Muscle layer of colon (tissue), 2 donors: ENCODE results near the gene NTMT2.

Experiments
- H3K27ac ChIP-seq: one replicate; pipeline ENCODE4 v1.7.0; 2013; ENCODE audit warnings: low read depth, mild to moderate bottlenecking, low read length, moderate library complexity
- H3K27me3 ChIP-seq, 2 donors: one replicate each; pipeline ENCODE4 v1.7.0; 2013; ENCODE audit warnings: low read length in 2 of 2, mild to moderate bottlenecking in 2 of 2; ENCODE audit not compliant: insufficient read depth in 2 of 2, control insufficient read depth in 1 of 2
- H3K36me3 ChIP-seq: one replicate; pipeline ENCODE4 v1.7.0; 2013; ENCODE audit warnings: mild to moderate bottlenecking, low read length; ENCODE audit not compliant: insufficient read depth
- H3K4me1 ChIP-seq: one replicate; pipeline ENCODE4 v1.7.0; 2013; ENCODE audit warnings: mild to moderate bottlenecking, low read length; ENCODE audit not compliant: insufficient read depth
- H3K4me3 ChIP-seq, 2 donors: one replicate each; pipeline ENCODE4 v1.7.0; 2013; ENCODE audit warnings: low read length in 2 of 2, low read depth in 1 of 2, mild to moderate bottlenecking in 1 of 2, moderate library complexity in 1 of 2
- H3K9ac ChIP-seq: one replicate; pipeline ENCODE4 v1.7.0; 2013; ENCODE audit warnings: low read length
- H3K9me3 ChIP-seq: one replicate; pipeline ENCODE4 v1.7.0; 2013; ENCODE audit warnings: mild to moderate bottlenecking, low read length
- donor health status: abdominal sarcoma.
- donor health status: Adenocarcinoma of cecum.

Gene NTMT2

GRCh38 chr1:170194451-170194850, 48.7 kb downstream of the NTMT2 start:
- Histone ChIP-seq H3K9me3 (no peaks in the 10 kb centered on the region), H3K9ac (no peak overlapping the region), H3K27ac (no peak overlapping the region), H3K36me3 (no peaks in the 10 kb centered on the region), H3K4me1 (no peaks in the 10 kb centered on the region), H3K27me3 (no peaks in the 10 kb centered on the region), H3K4me3 (no peak overlapping the region)

GRCh38 chr1:170196490-170197236, 50.9 kb downstream of the NTMT2 start:
- H3K4me3 ChIP-seq = no peak overlapping the region
- no peaks in the 10 kb centered on the region for H3K27me3 ChIP-seq
- H3K27ac ChIP-seq = no peak overlapping the region
- no peaks in the 10 kb centered on the region for H3K9me3 ChIP-seq
- H3K9ac ChIP-seq = no peak overlapping the region
- H3K36me3 ChIP-seq = no peaks in the 10 kb centered on the region
- no peaks in the 10 kb centered on the region for H3K4me1 ChIP-seq

GRCh38 chr1:170198090-170198489, 52.3 kb downstream of the NTMT2 start:
- no peak overlapping the region for H3K27ac ChIP-seq
- H3K4me1 ChIP-seq = no peaks in the 10 kb centered on the region
- no peak overlapping the region for H3K9ac ChIP-seq
- H3K27me3 ChIP-seq = no peaks in the 10 kb centered on the region
- H3K36me3 ChIP-seq = no peaks in the 10 kb centered on the region
- H3K4me3 ChIP-seq = no peak overlapping the region
- H3K9me3 ChIP-seq = no peaks in the 10 kb centered on the region

GRCh38 chr1:170198584-170198983, 52.8 kb downstream of the NTMT2 start:
- Histone ChIP-seq H3K4me1 (no peaks in the 10 kb centered on the region), H3K4me3 (no peak overlapping the region), H3K27me3 (no peaks in the 10 kb centered on the region), H3K36me3 (no peaks in the 10 kb centered on the region), H3K9ac (no peak overlapping the region), H3K27ac (no peak overlapping the region), H3K9me3 (no peaks in the 10 kb centered on the region)

- Histone ChIP-seq H3K9ac (no peak overlapping the region), H3K27ac (no peak overlapping the region), H3K9me3 (no peaks in the 10 kb centered on the region)
Measured at GRCh38 chr1:170200161-170200560, 54.4 kb downstream of the NTMT2 start.

GRCh38 chr1:170200621-170201397, 55.0 kb downstream of the NTMT2 start:
- Histone ChIP-seq H3K27me3 (no peaks in the 10 kb centered on the region), H3K9me3 (no peaks in the 10 kb centered on the region), H3K4me3 (no peak overlapping the region), H3K9ac (no peak overlapping the region), H3K4me1 (no peaks in the 10 kb centered on the region), H3K27ac (no peak overlapping the region), H3K36me3 (no peaks in the 10 kb centered on the region)

More at GRCh38 chr1:170200161-170200560, 54.4 kb downstream of the NTMT2 start:
- no peaks in the 10 kb centered on the region for H3K4me1 ChIP-seq
- H3K4me3 ChIP-seq = no peak overlapping the region
- H3K27me3 ChIP-seq = no peaks in the 10 kb centered on the region
- no peaks in the 10 kb centered on the region for H3K36me3 ChIP-seq

GRCh38 chr1:170203693-170204092, 57.9 kb downstream of the NTMT2 start:
- H3K9me3 ChIP-seq = no peaks in the 10 kb centered on the region
- H3K4me3 ChIP-seq = no peak overlapping the region
- no peak overlapping the region for H3K9ac ChIP-seq
- H3K27ac ChIP-seq = no peak overlapping the region
- no peaks in the 10 kb centered on the region for H3K27me3 ChIP-seq
- no peaks in the 10 kb centered on the region for H3K4me1 ChIP-seq
- H3K36me3 ChIP-seq = no peaks in the 10 kb centered on the region

- no peaks in the 10 kb centered on the region for H3K4me1 ChIP-seq
- no peaks in the 10 kb centered on the region for H3K9me3 ChIP-seq
- H3K27me3 ChIP-seq = no peaks in the 10 kb centered on the region
- no peaks in the 10 kb centered on the region for H3K36me3 ChIP-seq
- no peak overlapping the region for H3K4me3 ChIP-seq
- H3K27ac ChIP-seq = no peak overlapping the region
- H3K9ac ChIP-seq = no peak overlapping the region
Measured at GRCh38 chr1:170204121-170204520, 58.4 kb downstream of the NTMT2 start.

- no peaks in the 10 kb centered on the region for H3K4me1 ChIP-seq
- H3K27ac ChIP-seq = no peak overlapping the region
- H3K4me3 ChIP-seq = no peak overlapping the region
Measured at GRCh38 chr1:170205301-170205700, 59.5 kb downstream of the NTMT2 start.

GRCh38 chr1:170209125-170209524, 63.4 kb downstream of the NTMT2 start:
- Histone ChIP-seq H3K27ac (no peak overlapping the region), H3K27me3 (no peaks in the 10 kb centered on the region), H3K4me3 (no peak overlapping the region), H3K4me1 (no peaks in the 10 kb centered on the region), H3K9ac (no peak overlapping the region), H3K36me3 (no peaks in the 10 kb centered on the region), H3K9me3 (no peaks in the 10 kb centered on the region)

More at GRCh38 chr1:170205301-170205700, 59.5 kb downstream of the NTMT2 start:
- Histone ChIP-seq H3K9ac (no peak overlapping the region), H3K9me3 (no peaks in the 10 kb centered on the region), H3K36me3 (no peaks in the 10 kb centered on the region), H3K27me3 (no peaks in the 10 kb centered on the region)

- H3K4me3 ChIP-seq = no peak overlapping the region
- no peaks in the 10 kb centered on the region for H3K36me3 ChIP-seq
Measured at GRCh38 chr1:170210142-170210541, 64.4 kb downstream of the NTMT2 start.

More at GRCh38 chr1:170210142-170210541, 64.4 kb downstream of the NTMT2 start:
- no peaks in the 10 kb centered on the region for H3K9me3 ChIP-seq
- H3K9ac ChIP-seq = no peak overlapping the region
- H3K27ac ChIP-seq = no peak overlapping the region
- no peaks in the 10 kb centered on the region for H3K4me1 ChIP-seq
- no peaks in the 10 kb centered on the region for H3K27me3 ChIP-seq
